HepG2 (cell line): ENCODE measurements around the gene PAPSS2. TPM values are rescaled to one million over a fixed set of nuclear protein-coding genes. Genes with fewer than 3 reads are reported as not detected.

ENCODE experiments used
- ATAC-seq: fragments of 200-7000 bp; cut with Tn5 transposase; 3 replicates; pipeline ENCODE4 v1.9.1; 2020; ENCODE audit warnings: mild to moderate bottlenecking, moderate library complexity
- BruUV-seq: library from RNA; stranded (reverse); fragments of 400-500 nt; replicated peaks from 2 replicates; lab custom pipeline; 2021; lab: Mats Ljungman, UMichigan
- CTCF ChIA-PET: fragments of 300-600 bp; formaldehyde crosslinking; extraction: SDS; loops from one replicate; lab custom pipeline; 2021; ENCODE audit warnings: low total read pairs, inconsistent platforms, low intra/inter-chr PET ratio; lab: Yijun Ruan, JAX
- POLR2A ChIA-PET: fragments of 350-600 bp; sonication (Branson Sonifier 250); formaldehyde crosslinking; loops from one replicate; lab custom pipeline; 2020; ENCODE audit warnings: antibody characterized with exemption, inconsistent platforms; lab: Yijun Ruan, JAX
- DNase-seq: peaks from one replicate; pipeline ENCODE4 v3.0.0-alpha.2; 2015; ENCODE audit warnings: low spot score
- FAIRE-seq: peaks from 3 replicates; lab custom pipeline; 2011; peaks lifted over from hg19 to GRCh38; lab: Jason Lieb, UNC
- H2AFZ ChIP-seq: one replicate; pipeline ENCODE4 v1.6.1; 2011; ENCODE audit warnings: low read length, inconsistent platforms
- H3K27ac ChIP-seq: fragments of 300-600 bp; 3 replicates; pipeline ENCODE4 v1.8.0; 2011; ENCODE audit warnings: mixed run types, mild to moderate bottlenecking, mixed read lengths, low read length, inconsistent platforms; ENCODE audit not compliant: insufficient read depth; ENCODE audit errors: extremely low read length
- H3K27me3 ChIP-seq, 2 experiments: fragments of 200-600 bp in 1 of 2; 2 replicates in 1 of 2; 3 replicates in 1 of 2; pipeline versions ENCODE4 v1.6.0 to v1.8.0; 2011; ENCODE audit warnings: low read length in 2 of 2, mild to moderate bottlenecking in 2 of 2, moderate library complexity in 2 of 2, inconsistent platforms in 1 of 2; ENCODE audit not compliant: insufficient read depth in 2 of 2, control insufficient read depth in 1 of 2
- H3K36me3 ChIP-seq, 2 experiments: fragments of 200-600 bp in 1 of 2; replicated peaks in 1 of 2; 2 replicates in 1 of 2; 3 replicates in 1 of 2; pipeline versions ENCODE4 v1.5.1 to v1.8.0; 2011; ENCODE audit warnings: low read length in 2 of 2, inconsistent platforms in 1 of 2; ENCODE audit not compliant: insufficient read depth in 2 of 2, control insufficient read depth in 1 of 2
- H3K4me1 ChIP-seq: 2 replicates; pipeline ENCODE4 v1.5.1; 2012; ENCODE audit warnings: low read length, inconsistent platforms; ENCODE audit not compliant: insufficient read depth
- H3K4me2 ChIP-seq: 2 replicates; pipeline ENCODE4 v1.6.0; 2011; ENCODE audit warnings: low read depth, low read length, inconsistent platforms
- H3K4me3 ChIP-seq, 3 experiments: fragments of 200-600 bp in 1 of 3; sonication (generic), shearing (Covaris generic) in 1 of 3; replicated peaks in 1 of 3; 2 replicates each; pipeline ENCODE4 v1.5.1; 2011 to 2016; ENCODE audit warnings: low read length in 3 of 3, inconsistent platforms in 2 of 3, low read depth in 2 of 3, mild to moderate bottlenecking in 2 of 3, control low read depth in 1 of 3, mixed read lengths in 1 of 3; ENCODE audit not compliant: insufficient read depth in 1 of 3
- H3K79me2 ChIP-seq: one replicate; pipeline ENCODE4 v1.6.1; 2011; ENCODE audit warnings: low read length, inconsistent platforms; ENCODE audit not compliant: insufficient read depth
- H3K9ac ChIP-seq: 2 replicates; pipeline ENCODE4 v1.6.0; 2011; ENCODE audit warnings: mild to moderate bottlenecking, low read depth, low read length, inconsistent platforms; ENCODE audit not compliant: insufficient read depth
- H3K9me3 ChIP-seq: 2 replicates; pipeline ENCODE4 v1.5.1; 2012; ENCODE audit warnings: mild to moderate bottlenecking, low read length
- H4K20me1 ChIP-seq: 2 replicates; pipeline ENCODE4 v1.6.0; 2011; ENCODE audit warnings: inconsistent platforms, mild to moderate bottlenecking, low read length, moderate library complexity; ENCODE audit not compliant: insufficient read depth
- ELF1 ChIP-seq: sonication (generic); formaldehyde crosslinking; IDR thresholded peaks from 2 replicates; pipeline ENCODE4 v1.4.0; 2020; ENCODE audit warnings: missing genetic modification reagents
- ERF ChIP-seq: IDR thresholded peaks from 2 replicates; pipeline ENCODE4 v1.6.1; 2018; ENCODE audit warnings: missing biosample characterization, missing genetic modification reagents
- HNF4G ChIP-seq, 2 experiments: sonication (generic) in 1 of 2; formaldehyde crosslinking in 1 of 2; IDR thresholded peaks; 2 replicates each; pipeline versions ENCODE4 v1.4.0 to v1.6.1; 2011 to 2020; ENCODE audit warnings: borderline replicate concordance in 2 of 2, low read depth in 2 of 2, mild to moderate bottlenecking in 2 of 2, low read length in 1 of 2, missing genetic modification reagents in 1 of 2, moderate library complexity in 1 of 2
- KLF16 ChIP-seq, 2 experiments: sonication (generic) in 1 of 2; formaldehyde crosslinking in 1 of 2; IDR thresholded peaks; 2 replicates each; pipeline versions ENCODE4 v1.6.1 to v1.8.0; 2016 to 2023; ENCODE audit warnings: missing genetic modification reagents in 2 of 2, missing compliant biosample characterization in 1 of 2
- KLF6 ChIP-seq: IDR thresholded peaks from 2 replicates; pipeline ENCODE4 v1.8.0; 2016; ENCODE audit warnings: missing biosample characterization, missing genetic modification reagents
- NAIF1 ChIP-seq: sonication (generic); formaldehyde crosslinking; IDR thresholded peaks from 2 replicates; pipeline ENCODE4 v1.5.0; 2020; ENCODE audit warnings: mild to moderate bottlenecking, missing genetic modification reagents, borderline replicate concordance
- ONECUT2 ChIP-seq: sonication (generic); formaldehyde crosslinking; IDR thresholded peaks from 2 replicates; pipeline ENCODE4 v1.4.0; 2020; ENCODE audit warnings: missing genetic modification reagents
- SMARCE1 ChIP-seq: fragments of 450-650 bp; IDR thresholded peaks from 2 replicates; pipeline ENCODE4 v1.6.1; 2017; ENCODE audit warnings: borderline replicate concordance
- SP1 ChIP-seq, 2 experiments: fragments of 450-650 bp in 1 of 2; sonication (generic) in 1 of 2; formaldehyde crosslinking in 1 of 2; IDR thresholded peaks; 2 replicates each; pipeline versions ENCODE4 v1.4.0 to v1.6.1; 2016 to 2020; ENCODE audit warnings: missing genetic modification reagents in 1 of 2
- ZFP90 ChIP-seq: sonication (generic); formaldehyde crosslinking; IDR thresholded peaks from 2 replicates; pipeline ENCODE4 v1.8.0; 2022; ENCODE audit warnings: missing genetic modification reagents, mild to moderate bottlenecking, inconsistent platforms, borderline replicate concordance
- ZNF274 ChIP-seq: sonication (generic); formaldehyde crosslinking; IDR thresholded peaks from 2 replicates; pipeline ENCODE4 v1.5.1; 2020; ENCODE audit warnings: mild to moderate bottlenecking, missing genetic modification reagents
- ZNF484 ChIP-seq: sonication (generic); formaldehyde crosslinking; IDR thresholded peaks from 2 replicates; pipeline ENCODE4 v1.5.1; 2020; ENCODE audit warnings: mild to moderate bottlenecking, low read depth, missing genetic modification reagents, borderline replicate concordance
- ZNF7 ChIP-seq: IDR thresholded peaks from 2 replicates; pipeline ENCODE4 v1.6.1; 2016; ENCODE audit warnings: missing biosample characterization, missing genetic modification reagents
- ZNF709 ChIP-seq: sonication (generic); formaldehyde crosslinking; IDR thresholded peaks from 2 replicates; pipeline ENCODE4 v1.5.0; 2020; ENCODE audit warnings: mild to moderate bottlenecking, missing genetic modification reagents
- ZSCAN21 ChIP-seq: sonication (generic); formaldehyde crosslinking; IDR thresholded peaks from 2 replicates; pipeline ENCODE4 v1.8.0; 2022; ENCODE audit warnings: mild to moderate bottlenecking, missing genetic modification reagents, moderate library complexity, borderline replicate concordance
- WGBS: methylation state at CpG from one replicate; pipeline ENCODE4 v1.1.6; 2017; ENCODE audit warnings: low lambda C conversion rate; 5-methylcytosine and 5-hydroxymethylcytosine counted together
- in situ Hi-C: cut with HindIII; loops from 2 replicates; pipeline ENCODE4 v1.10.0; 2017; ENCODE audit warnings: low pct_unique_long_range_greater_than_20kb; ENCODE audit not compliant: extremely low pct_ligation_motif_present
- intact Hi-C: fragments of 100-400 bp; cut with micrococcal nuclease; formaldehyde crosslinking; loops from one replicate; pipeline ENCODE4 v1.10.0; 2022; ENCODE audit not compliant: unreplicated experiment
- polyA plus RNA-seq, 8 experiments: library from polyadenylated mRNA; depleted of rRNA in 3 of 8; stranded (reverse) in 7 of 8; unstranded in 1 of 8; fragments of >200 nt; fragmentation: Illumina TruSeq in 4 of 8; extraction: Trizol in 4 of 8; gene quantifications; 2 replicates each; pipeline versions ENCODE4 v1.2.1 to v1.2.3, GENCODE V29; 2011 to 2016; ENCODE audit warnings: low read depth in 4 of 8, missing spikeins in 1 of 8, mixed read lengths in 1 of 8; ENCODE audit not compliant: insufficient read depth in 1 of 8
- total RNA-seq, 5 experiments: library from RNA; depleted of rRNA; stranded (reverse); fragments of >200 nt; fragmentation: Illumina TruSeq; extraction: Trizol; gene quantifications; 2 replicates each; pipeline ENCODE4 v1.2.3, GENCODE V29; 2016; ENCODE audit warnings: low read depth in 1 of 5
- TF ChIP-seq, protein P1 (sequence below): sonication (generic); formaldehyde crosslinking; IDR thresholded peaks from 2 replicates; pipeline ENCODE4 v1.5.0; 2020; ENCODE audit warnings: mild to moderate bottlenecking, missing genetic modification reagents
- TF ChIP-seq, protein P2 (sequence below): sonication (generic); formaldehyde crosslinking; IDR thresholded peaks from 2 replicates; pipeline ENCODE4 v1.9.0; 2021; ENCODE audit warnings: missing genetic modification reagents, borderline replicate concordance
- TF ChIP-seq, protein P3 (sequence below): sonication (generic); formaldehyde crosslinking; IDR thresholded peaks from 2 replicates; pipeline ENCODE4 v1.4.0; 2020; ENCODE audit warnings: mild to moderate bottlenecking, missing genetic modification reagents

The PAPSS2 gene
- total and polyA plus RNA-seq, 2 of the 13 experiments (the other 11 are each of a cell fraction or from before 2014, with no cell fraction given), result 0.11 to 0.12 TPM

DNA sequence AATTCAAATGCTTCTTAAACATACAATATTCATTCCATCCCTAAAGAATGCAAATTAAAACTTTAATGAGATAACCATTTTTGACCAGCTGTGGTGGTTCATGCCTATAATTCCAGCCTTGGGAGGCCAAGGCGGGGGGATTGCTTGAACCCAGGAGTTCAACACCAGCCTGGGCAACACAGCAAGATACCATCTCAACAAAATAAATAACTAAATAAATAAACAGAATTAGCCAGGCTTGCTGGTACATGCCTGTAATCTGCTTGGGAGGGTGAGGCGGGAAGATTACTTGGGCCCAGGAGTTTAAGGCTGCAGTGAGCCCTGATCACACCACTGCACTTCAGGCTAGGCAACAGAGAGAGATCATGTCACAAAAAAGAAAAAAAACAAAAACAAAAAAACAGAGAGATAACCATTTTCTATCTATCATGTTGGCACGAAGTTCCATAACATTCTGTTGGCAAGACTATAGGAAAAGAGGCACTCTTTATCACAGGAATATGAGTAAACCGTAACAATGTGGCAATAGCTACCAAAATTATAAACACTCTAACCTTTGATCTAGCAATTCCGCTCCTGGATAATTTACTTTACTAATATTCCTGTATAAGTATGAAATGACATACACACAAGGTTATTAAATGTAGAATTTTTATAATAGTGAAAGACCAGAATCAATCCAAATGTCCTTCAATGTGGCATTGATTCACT, 106.1 kb downstream of the PAPSS2 start:
- intact Hi-C loops, result no loop called here
- ATAC-seq, result no peak
- CTCF ChIA-PET, result no interaction called here

More for the DNA sequence above, 106.1 kb downstream of the PAPSS2 start:
- H3K4me3 ChIP-seq, result no peak overlapping the region
- H3K4me2 ChIP-seq, result no peak overlapping the region
- TF ChIP-seq ONECUT2 (CRISPR knock-in tag) (no peak), SMARCE1 (no peak), ELF1 (CRISPR knock-in tag) (no peak), ZFP90 (CRISPR knock-in tag) (no peak), ZNF709 (CRISPR knock-in tag) (no peak), ZNF484 (CRISPR knock-in tag) (no peak), NAIF1 (CRISPR knock-in tag) (no peak), SP1 (IDR thresholded peaks at IDR 0.05) (no peak), SP1 (CRISPR knock-in tag; IDR thresholded peaks at IDR 0.05) (no peak), ZNF274 (CRISPR knock-in tag) (no peak), ERF (CRISPR knock-in tag) (no peak), KLF6 (no peak), KLF16 (CRISPR knock-in tag; IDR thresholded peaks at IDR 0.05) (no peak), ZNF7 (CRISPR knock-in tag) (no peak), ZSCAN21 (no peak), HNF4G (IDR thresholded peaks at IDR 0.05; ENCODE audit: borderline replicate concordance, low read depth, low read length) (no peak), HNF4G (CRISPR knock-in tag; IDR thresholded peaks at IDR 0.05; ENCODE audit: borderline replicate concordance, low read depth) (no peak)
- TF ChIP-seq, protein P1, sequence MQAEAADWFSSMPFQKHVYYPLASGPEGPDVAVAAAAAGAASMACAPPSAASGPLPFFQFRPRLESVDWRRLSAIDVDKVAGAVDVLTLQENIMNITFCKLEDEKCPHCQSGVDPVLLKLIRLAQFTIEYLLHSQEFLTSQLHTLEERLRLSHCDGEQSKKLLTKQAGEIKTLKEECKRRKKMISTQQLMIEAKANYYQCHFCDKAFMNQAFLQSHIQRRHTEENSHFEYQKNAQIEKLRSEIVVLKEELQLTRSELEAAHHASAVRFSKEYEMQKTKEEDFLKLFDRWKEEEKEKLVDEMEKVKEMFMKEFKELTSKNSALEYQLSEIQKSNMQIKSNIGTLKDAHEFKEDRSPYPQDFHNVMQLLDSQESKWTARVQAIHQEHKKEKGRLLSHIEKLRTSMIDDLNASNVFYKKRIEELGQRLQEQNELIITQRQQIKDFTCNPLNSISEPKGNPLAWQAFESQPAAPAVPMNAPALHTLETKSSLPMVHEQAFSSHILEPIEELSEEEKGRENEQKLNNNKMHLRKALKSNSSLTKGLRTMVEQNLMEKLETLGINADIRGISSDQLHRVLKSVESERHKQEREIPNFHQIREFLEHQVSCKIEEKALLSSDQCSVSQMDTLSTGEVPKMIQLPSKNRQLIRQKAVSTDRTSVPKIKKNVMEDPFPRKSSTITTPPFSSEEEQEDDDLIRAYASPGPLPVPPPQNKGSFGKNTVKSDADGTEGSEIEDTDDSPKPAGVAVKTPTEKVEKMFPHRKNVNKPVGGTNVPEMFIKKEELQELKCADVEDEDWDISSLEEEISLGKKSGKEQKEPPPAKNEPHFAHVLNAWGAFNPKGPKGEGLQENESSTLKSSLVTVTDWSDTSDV (CRISPR knock-in tag), result no peak
- TF ChIP-seq, protein P2, sequence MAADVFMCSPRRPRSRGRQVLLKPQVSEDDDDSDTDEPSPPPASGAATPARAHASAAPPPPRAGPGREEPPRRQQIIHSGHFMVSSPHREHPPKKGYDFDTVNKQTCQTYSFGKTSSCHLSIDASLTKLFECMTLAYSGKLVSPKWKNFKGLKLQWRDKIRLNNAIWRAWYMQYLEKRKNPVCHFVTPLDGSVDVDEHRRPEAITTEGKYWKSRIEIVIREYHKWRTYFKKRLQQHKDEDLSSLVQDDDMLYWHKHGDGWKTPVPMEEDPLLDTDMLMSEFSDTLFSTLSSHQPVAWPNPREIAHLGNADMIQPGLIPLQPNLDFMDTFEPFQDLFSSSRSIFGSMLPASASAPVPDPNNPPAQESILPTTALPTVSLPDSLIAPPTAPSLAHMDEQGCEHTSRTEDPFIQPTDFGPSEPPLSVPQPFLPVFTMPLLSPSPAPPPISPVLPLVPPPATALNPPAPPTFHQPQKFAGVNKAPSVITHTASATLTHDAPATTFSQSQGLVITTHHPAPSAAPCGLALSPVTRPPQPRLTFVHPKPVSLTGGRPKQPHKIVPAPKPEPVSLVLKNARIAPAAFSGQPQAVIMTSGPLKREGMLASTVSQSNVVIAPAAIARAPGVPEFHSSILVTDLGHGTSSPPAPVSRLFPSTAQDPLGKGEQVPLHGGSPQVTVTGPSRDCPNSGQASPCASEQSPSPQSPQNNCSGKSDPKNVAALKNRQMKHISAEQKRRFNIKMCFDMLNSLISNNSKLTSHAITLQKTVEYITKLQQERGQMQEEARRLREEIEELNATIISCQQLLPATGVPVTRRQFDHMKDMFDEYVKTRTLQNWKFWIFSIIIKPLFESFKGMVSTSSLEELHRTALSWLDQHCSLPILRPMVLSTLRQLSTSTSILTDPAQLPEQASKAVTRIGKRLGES, result no peak
- TF ChIP-seq, protein P3, sequence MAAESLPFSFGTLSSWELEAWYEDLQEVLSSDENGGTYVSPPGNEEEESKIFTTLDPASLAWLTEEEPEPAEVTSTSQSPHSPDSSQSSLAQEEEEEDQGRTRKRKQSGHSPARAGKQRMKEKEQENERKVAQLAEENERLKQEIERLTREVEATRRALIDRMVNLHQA, result no peak
- H3K27me3 ChIP-seq, result no peaks in the 10 kb centered on the region
- FAIRE-seq (no peak), DNase-seq (no peak)
- no peaks in the 10 kb centered on the region for H3K9me3 ChIP-seq
- peaks cover 6 to 26% of the 10 kb centered on the region in 2 experiments for H3K36me3 ChIP-seq
- H3K27ac ChIP-seq, result no peak overlapping the region
- no peaks in the 10 kb centered on the region for H4K20me1 ChIP-seq
- in situ Hi-C loops, result no loop called here
- no peaks in the 10 kb centered on the region for H3K79me2 ChIP-seq
- no peak overlapping the region for H2AFZ ChIP-seq
- WGBS, result 78% methylated on average over 5 of the region's 5 CpGs
- POLR2A ChIA-PET, result no interaction called here
- no TSS peak for BruUV-seq
- peaks cover 24% of the 10 kb centered on the region for H3K4me1 ChIP-seq
- no peak overlapping the region for H3K9ac ChIP-seq
